ENCODE results near the gene ZDHHC9.

The ZDHHC9 gene

GRCh38 chrX:129795584-129795983 lies 48.1 kb downstream of the ZDHHC9 start:
- TF ChIP-seq TAF1 (IDR thresholded peaks at IDR 0.05; ENCODE audit: low read depth) (no peak), RAD21 (IDR thresholded peaks at IDR 0.05; ENCODE audit: low read depth) (no peak), NFIC (IDR thresholded peaks at IDR 0.05) (no peak), EGR1 (IDR thresholded peaks at IDR 0.05) (no peak), FOXM1 (IDR thresholded peaks at IDR 0.05; ENCODE audit: borderline replicate concordance, low read depth) (no peak), YY1 (IDR thresholded peaks at IDR 0.05; ENCODE audit: low read depth) (no peak), EP300 (IDR thresholded peaks at IDR 0.05; ENCODE audit: borderline replicate concordance) (no peak), CEBPB (IDR thresholded peaks at IDR 0.05) (no peak), CREB1 (IDR thresholded peaks at IDR 0.05; ENCODE audit: low read depth) (no peak), TEAD4 (IDR thresholded peaks at IDR 0.05) (no peak), TCF12 (IDR thresholded peaks at IDR 0.05; ENCODE audit: low read depth) (no peak), ZBTB7A (IDR thresholded peaks at IDR 0.05; ENCODE audit: low read depth) (no peak)
- TF ChIP-seq, protein P1, sequence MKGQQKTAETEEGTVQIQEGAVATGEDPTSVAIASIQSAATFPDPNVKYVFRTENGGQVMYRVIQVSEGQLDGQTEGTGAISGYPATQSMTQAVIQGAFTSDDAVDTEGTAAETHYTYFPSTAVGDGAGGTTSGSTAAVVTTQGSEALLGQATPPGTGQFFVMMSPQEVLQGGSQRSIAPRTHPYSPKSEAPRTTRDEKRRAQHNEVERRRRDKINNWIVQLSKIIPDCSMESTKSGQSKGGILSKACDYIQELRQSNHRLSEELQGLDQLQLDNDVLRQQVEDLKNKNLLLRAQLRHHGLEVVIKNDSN (IDR thresholded peaks at IDR 0.05), result no peak
- TF ChIP-seq, protein P2, sequence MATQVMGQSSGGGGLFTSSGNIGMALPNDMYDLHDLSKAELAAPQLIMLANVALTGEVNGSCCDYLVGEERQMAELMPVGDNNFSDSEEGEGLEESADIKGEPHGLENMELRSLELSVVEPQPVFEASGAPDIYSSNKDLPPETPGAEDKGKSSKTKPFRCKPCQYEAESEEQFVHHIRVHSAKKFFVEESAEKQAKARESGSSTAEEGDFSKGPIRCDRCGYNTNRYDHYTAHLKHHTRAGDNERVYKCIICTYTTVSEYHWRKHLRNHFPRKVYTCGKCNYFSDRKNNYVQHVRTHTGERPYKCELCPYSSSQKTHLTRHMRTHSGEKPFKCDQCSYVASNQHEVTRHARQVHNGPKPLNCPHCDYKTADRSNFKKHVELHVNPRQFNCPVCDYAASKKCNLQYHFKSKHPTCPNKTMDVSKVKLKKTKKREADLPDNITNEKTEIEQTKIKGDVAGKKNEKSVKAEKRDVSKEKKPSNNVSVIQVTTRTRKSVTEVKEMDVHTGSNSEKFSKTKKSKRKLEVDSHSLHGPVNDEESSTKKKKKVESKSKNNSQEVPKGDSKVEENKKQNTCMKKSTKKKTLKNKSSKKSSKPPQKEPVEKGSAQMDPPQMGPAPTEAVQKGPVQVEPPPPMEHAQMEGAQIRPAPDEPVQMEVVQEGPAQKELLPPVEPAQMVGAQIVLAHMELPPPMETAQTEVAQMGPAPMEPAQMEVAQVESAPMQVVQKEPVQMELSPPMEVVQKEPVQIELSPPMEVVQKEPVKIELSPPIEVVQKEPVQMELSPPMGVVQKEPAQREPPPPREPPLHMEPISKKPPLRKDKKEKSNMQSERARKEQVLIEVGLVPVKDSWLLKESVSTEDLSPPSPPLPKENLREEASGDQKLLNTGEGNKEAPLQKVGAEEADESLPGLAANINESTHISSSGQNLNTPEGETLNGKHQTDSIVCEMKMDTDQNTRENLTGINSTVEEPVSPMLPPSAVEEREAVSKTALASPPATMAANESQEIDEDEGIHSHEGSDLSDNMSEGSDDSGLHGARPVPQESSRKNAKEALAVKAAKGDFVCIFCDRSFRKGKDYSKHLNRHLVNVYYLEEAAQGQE (IDR thresholded peaks at IDR 0.05; ENCODE audit: low read depth), result no peak
- TF ChIP-seq, protein P3, sequence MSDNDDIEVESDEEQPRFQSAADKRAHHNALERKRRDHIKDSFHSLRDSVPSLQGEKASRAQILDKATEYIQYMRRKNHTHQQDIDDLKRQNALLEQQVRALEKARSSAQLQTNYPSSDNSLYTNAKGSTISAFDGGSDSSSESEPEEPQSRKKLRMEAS (IDR thresholded peaks at IDR 0.05), result no peak

DNA sequence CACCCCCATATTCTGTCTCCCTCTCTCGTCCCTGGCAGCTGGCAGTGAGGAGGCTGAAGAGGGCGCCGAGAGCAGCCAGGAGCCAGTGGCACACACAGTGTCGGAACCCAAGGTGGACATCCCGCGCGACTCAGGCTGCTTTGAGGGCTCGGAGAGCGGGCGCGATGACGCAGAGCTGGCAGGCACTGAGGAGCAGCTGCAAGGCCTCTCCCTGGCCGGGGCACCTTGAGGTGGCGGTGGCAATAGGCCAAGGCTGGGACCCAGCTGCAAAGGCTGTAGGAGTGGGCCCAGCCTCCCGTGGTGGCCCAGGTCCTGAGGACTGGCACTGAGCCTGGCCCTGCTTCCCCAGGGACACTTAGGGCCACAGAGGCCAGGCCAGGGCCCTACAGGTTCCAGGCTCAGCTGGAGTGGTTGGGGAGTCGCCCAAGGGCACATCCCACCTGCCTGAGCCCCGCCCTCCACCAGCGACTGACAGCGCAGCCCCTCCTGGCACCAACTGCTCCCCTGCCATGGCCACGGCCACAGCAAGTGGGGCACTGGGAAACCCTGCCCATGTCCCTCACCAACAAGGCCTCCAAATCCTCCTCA lies 50.0 kb downstream of the ZDHHC9 start:
- TF ChIP-seq YY1 (IDR thresholded peaks at IDR 0.05; ENCODE audit: low read depth) (no peak), ZBTB7A (IDR thresholded peaks at IDR 0.05; ENCODE audit: low read depth) (no peak), NFIC (IDR thresholded peaks at IDR 0.05) (no peak), TAF1 (IDR thresholded peaks at IDR 0.05; ENCODE audit: low read depth) (no peak), CREB1 (IDR thresholded peaks at IDR 0.05; ENCODE audit: low read depth) (no peak), CEBPB (IDR thresholded peaks at IDR 0.05) (no peak), EP300 (IDR thresholded peaks at IDR 0.05; ENCODE audit: borderline replicate concordance) (no peak), FOXM1 (IDR thresholded peaks at IDR 0.05; ENCODE audit: borderline replicate concordance, low read depth) (no peak), RAD21 (IDR thresholded peaks at IDR 0.05; ENCODE audit: low read depth) (no peak), EGR1 (IDR thresholded peaks at IDR 0.05) (no peak), TEAD4 (IDR thresholded peaks at IDR 0.05) (no peak), TCF12 (IDR thresholded peaks at IDR 0.05; ENCODE audit: low read depth) (no peak)
- TF ChIP-seq, protein P2 (IDR thresholded peaks at IDR 0.05; ENCODE audit: low read depth), result no peak
- TF ChIP-seq, protein P1 (IDR thresholded peaks at IDR 0.05), result no peak
- TF ChIP-seq, protein P3 (IDR thresholded peaks at IDR 0.05), result no peak

DNA sequence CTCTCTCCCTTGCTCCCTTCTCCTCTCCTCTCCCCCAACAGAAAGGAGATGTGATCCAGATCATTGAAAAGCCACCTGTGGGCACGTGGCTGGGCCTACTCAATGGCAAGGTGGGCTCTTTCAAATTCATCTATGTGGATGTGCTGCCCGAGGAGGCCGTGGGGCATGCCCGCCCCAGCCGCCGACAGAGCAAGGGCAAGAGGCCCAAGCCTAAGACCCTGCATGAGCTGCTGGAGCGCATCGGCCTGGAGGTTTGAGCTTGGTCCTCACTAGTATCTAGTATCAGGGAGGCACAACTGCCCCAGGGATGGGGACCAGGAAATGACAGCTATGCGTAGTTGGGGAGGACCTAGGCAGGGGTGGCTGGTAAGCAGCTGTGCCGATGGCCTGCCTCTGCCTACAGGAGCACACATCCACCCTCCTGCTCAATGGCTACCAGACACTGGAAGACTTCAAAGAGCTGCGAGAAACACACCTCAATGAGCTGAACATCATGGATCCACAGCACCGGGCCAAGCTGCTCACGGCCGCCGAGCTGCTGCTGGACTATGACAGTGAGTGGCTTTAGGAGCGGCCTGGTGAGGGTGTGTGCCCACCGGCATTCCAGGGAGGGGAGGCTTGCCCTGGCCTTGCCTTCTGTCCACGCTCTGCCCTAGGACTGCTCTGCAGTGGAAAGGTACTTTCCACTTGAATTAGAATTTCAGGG lies 50.9 kb downstream of the ZDHHC9 start:
- TF ChIP-seq TAF1 (IDR thresholded peaks at IDR 0.05; ENCODE audit: low read depth) (no peak), ZBTB7A (IDR thresholded peaks at IDR 0.05; ENCODE audit: low read depth) (no peak), CREB1 (IDR thresholded peaks at IDR 0.05; ENCODE audit: low read depth) (no peak), CEBPB (IDR thresholded peaks at IDR 0.05) (no peak), YY1 (IDR thresholded peaks at IDR 0.05; ENCODE audit: low read depth) (no peak)
- TF ChIP-seq, protein P1 (IDR thresholded peaks at IDR 0.05), result no peak
- TF ChIP-seq, protein P3 (IDR thresholded peaks at IDR 0.05), result no peak

DNA sequence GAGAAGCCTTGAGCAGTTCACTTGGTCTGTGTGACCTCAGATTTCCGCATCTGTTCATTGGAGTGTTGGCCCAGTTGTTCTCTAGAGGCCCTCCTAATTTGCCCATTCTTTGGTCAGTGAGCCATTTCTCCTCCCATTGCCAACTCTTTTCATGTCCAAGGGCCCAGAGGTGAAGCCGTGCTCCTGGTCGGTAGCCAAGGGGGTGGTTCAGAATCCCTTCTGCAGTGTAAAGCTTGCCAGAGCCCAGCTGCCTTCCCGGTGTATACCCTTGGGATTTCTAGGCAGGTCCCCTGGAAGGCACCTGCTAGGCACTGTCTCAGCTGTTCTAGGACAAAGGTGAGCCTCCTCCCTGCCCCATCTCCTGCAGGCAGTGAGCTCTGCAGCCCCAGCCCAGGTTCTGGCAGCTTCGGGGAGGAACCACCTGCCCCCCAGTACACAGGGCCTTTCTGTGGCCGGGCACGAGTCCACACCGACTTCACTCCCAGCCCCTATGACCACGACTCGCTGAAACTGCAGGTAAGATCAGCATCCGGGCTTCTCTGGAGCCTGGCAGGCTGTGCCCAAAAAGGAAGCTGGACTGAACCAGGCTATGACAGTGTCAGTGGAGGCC lies 51.6 kb downstream of the ZDHHC9 start:
- no peak for TF ChIP-seq TAF1 (IDR thresholded peaks at IDR 0.05; ENCODE audit: low read depth)
- no peak for TF ChIP-seq EP300 (IDR thresholded peaks at IDR 0.05; ENCODE audit: borderline replicate concordance)
- TF ChIP-seq ZBTB7A (IDR thresholded peaks at IDR 0.05; ENCODE audit: low read depth), result no peak
- TF ChIP-seq YY1 (IDR thresholded peaks at IDR 0.05; ENCODE audit: low read depth), result no peak
- TF ChIP-seq NFIC (IDR thresholded peaks at IDR 0.05), result no peak
- TF ChIP-seq TCF12 (IDR thresholded peaks at IDR 0.05; ENCODE audit: low read depth), result no peak
- TF ChIP-seq CREB1 (IDR thresholded peaks at IDR 0.05; ENCODE audit: low read depth), result no peak
- TF ChIP-seq FOXM1 (IDR thresholded peaks at IDR 0.05; ENCODE audit: borderline replicate concordance, low read depth), result no peak
- no peak for TF ChIP-seq TEAD4 (IDR thresholded peaks at IDR 0.05)
- no peak for TF ChIP-seq RAD21 (IDR thresholded peaks at IDR 0.05; ENCODE audit: low read depth)
- TF ChIP-seq, protein P2 (IDR thresholded peaks at IDR 0.05; ENCODE audit: low read depth), result no peak
- TF ChIP-seq, protein P1 (IDR thresholded peaks at IDR 0.05), result no peak
- no peak for TF ChIP-seq CEBPB (IDR thresholded peaks at IDR 0.05)
- no peak for TF ChIP-seq EGR1 (IDR thresholded peaks at IDR 0.05)
- TF ChIP-seq, protein P3 (IDR thresholded peaks at IDR 0.05), result no peak

Measured in Ishikawa (cell line).